ENCODE results near the gene PDHA2. TPM values are rescaled to one million over a fixed set of nuclear protein-coding genes. Genes with fewer than 3 reads are reported as not detected.

PDHA2 gene
- total RNA-seq, 4 donors from 2014 or later = not detected

DNA sequence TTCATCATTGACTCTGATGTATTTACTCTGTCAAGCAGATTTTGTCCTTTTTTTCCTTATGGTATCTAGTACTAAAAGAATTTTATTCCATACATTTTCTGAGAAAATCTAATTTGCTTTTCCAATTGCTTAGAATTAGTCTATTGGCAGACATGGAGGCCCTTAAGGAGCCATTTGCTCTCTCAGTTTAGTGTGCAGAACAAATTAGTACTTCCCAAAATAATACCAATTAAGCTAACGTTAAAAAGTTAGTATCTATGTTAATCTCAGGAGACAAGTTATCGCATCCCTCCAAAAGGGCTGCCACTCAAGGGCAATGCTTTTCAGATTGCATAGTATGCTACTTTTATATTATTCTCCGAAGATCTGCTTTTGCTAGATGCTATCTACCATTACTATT lies 47.7 kb downstream of the PDHA2 start:
- no peak overlapping the region for H3K4me3 ChIP-seq
- DNase-seq (ENCODE audit: low spot score in 2 of 2) = no peak
- TF ChIP-seq CTCF (IDR thresholded peaks at IDR 0.05) (no peak), EP300 (IDR thresholded peaks at IDR 0.05) (no peak), POLR2A (IDR thresholded peaks at IDR 0.05) (no peak), POLR2AphosphoS5 (IDR thresholded peaks at IDR 0.05) (no peak)
- H3K9me3 ChIP-seq = no peaks in the 10 kb centered on the region
- WGBS = 90% methylated on average over 3 of the region's 3 CpGs
- no peaks in the 10 kb centered on the region for H3K4me1 ChIP-seq
- no peaks in the 10 kb centered on the region for H3K36me3 ChIP-seq
- no peak overlapping the region for H3K27ac ChIP-seq
- H3K27me3 ChIP-seq = no peaks in the 10 kb centered on the region

- DNase-seq (ENCODE audit: low spot score in 2 of 2) = no peak
- 75% methylated on average over 2 of the region's 2 CpGs for WGBS
- H3K36me3 ChIP-seq = no peaks in the 10 kb centered on the region
- no peak overlapping the region for H3K4me3 ChIP-seq
- H3K27me3 ChIP-seq = no peaks in the 10 kb centered on the region
- no peak overlapping the region for H3K27ac ChIP-seq
- no peaks in the 10 kb centered on the region for H3K4me1 ChIP-seq
- no peaks in the 10 kb centered on the region for H3K9me3 ChIP-seq
- no peak for TF ChIP-seq POLR2AphosphoS5 (IDR thresholded peaks at IDR 0.05)
- TF ChIP-seq POLR2A (IDR thresholded peaks at IDR 0.05) = no peak
- TF ChIP-seq EP300 (IDR thresholded peaks at IDR 0.05) = no peak
- no peak for TF ChIP-seq CTCF (IDR thresholded peaks at IDR 0.05)
Observed at GRCh38 chr4:95889662-95890061, 49.8 kb downstream of the PDHA2 start.
